GM13977 (cell line): ENCODE results near the gene KRTAP17-1.
"Not testable (repeated sequence)": the region's sequence is repeated elsewhere in the genome, so short reads cannot be mapped to it uniquely, and the experiment has no call there.

ENCODE experiments used
- DNase-seq: peaks from one replicate; pipeline ENCODE4 v3.0.0; 2012; ENCODE audit warnings: low spot score
- in situ Hi-C: fragments of 300-500 bp; cut with MboI; formaldehyde crosslinking; loops from one replicate; pipeline ENCODE4 v1.12.0; 2022; ENCODE audit warnings: low sequenced_read_pairs, low pct_unique_long_range_greater_than_20kb, mixed read lengths, inconsistent platforms; ENCODE audit not compliant: unreplicated experiment
- TF ChIP-seq, protein P1 (sequence below): IDR thresholded peaks from 2 replicates; pipeline ENCODE4 v1.5.1; 2012; ENCODE audit warnings: mild to moderate bottlenecking, control low read depth; ENCODE audit not compliant: insufficient read depth; ENCODE audit errors: extremely low read depth, missing control alignments

The KRTAP17-1 gene, protein sequence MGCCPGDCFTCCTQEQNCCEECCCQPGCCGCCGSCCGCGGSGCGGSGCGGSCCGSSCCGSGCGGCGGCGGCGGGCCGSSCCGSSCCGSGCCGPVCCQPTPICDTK

DNA sequence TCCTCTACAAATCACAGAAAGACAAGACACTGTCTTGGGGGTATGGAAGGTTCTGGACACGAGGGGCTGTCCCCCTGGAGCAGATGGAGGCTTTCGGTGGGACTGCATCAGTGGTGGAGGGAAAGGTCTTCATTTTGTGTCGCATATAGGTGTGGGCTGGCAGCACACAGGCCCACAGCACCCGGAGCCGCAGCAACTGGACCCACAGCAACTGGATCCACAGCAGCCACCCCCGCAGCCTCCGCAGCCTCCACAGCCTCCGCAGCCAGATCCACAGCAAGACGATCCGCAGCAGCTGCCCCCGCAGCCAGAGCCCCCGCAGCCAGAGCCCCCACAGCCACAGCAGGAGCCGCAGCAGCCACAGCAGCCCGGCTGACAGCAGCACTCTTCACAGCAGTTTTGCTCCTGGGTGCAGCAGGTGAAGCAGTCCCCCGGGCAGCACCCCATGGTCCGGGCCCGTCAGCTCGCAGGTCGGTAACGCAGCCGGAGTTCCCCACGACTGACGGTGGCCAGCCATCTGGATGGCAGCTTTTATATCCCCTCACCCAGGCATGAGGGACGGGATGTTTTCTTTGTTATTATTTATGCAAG lies at the start of gene KRTAP17-1:
Gene KRTAP17-1 (minus strand): TSS at position 507 of the 591 bp plus-strand sequence. CDS start 60 bp downstream, at position 447.
- in situ Hi-C loops, result no loop called here
- no peak for DNase-seq
- TF ChIP-seq, protein P1, sequence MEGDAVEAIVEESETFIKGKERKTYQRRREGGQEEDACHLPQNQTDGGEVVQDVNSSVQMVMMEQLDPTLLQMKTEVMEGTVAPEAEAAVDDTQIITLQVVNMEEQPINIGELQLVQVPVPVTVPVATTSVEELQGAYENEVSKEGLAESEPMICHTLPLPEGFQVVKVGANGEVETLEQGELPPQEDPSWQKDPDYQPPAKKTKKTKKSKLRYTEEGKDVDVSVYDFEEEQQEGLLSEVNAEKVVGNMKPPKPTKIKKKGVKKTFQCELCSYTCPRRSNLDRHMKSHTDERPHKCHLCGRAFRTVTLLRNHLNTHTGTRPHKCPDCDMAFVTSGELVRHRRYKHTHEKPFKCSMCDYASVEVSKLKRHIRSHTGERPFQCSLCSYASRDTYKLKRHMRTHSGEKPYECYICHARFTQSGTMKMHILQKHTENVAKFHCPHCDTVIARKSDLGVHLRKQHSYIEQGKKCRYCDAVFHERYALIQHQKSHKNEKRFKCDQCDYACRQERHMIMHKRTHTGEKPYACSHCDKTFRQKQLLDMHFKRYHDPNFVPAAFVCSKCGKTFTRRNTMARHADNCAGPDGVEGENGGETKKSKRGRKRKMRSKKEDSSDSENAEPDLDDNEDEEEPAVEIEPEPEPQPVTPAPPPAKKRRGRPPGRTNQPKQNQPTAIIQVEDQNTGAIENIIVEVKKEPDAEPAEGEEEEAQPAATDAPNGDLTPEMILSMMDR, result no peak

DNA sequence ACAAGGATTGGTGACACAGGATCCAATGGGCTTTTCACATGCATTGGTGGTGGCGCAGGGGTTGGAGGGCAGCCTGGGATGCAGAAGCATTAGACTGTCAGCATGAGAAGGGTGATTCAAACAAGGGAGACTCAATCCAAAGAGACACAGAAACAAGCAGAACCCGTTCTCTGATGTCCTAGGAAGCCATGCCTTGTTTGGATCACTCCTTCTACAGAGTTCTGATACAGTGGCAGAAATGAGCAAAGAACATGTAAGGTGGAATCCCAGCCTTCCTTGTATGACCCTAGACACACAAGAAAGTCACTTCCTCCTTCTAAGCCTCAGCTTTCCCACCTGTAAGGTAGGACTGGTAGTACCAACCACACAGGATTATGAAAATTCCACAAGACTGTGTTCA lies 48.4 kb upstream of the KRTAP17-1 start:
- in situ Hi-C loops, result no loop called here
- TF ChIP-seq, protein P1, result no peak
- DNase-seq, result no peak

DNA sequence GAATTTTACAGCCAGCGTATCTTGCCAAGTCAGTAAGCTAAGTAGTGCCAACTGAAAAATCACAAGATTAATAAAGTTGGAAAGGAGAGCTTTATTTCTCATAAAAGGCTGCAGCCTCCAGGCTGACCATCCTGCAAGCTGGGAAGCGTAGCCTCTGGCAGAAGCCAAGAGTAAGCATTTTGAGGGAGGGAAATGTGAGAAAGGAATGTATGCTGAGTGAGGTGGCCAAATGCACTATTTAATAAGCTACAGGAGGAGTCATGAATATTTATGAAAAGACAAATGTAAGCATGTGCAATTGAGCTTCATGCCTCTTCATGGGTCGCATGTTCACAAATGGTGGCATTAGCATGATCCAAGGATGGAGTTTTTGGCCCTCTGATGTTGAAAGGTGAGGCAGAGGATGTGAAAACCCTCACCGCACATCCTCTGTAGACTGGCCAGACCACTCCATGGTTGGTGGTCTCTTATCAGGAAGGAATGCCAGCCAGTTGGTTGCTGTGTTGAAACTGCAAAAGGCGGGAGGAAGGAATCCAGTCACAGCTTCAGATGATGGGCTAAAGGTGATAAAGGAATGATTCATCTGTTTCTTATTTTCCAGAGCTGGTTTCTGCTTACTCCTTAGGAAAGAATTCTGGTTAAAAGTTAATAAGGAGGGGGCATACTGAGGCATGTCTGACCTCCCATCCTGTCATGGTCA lies 44.9 kb upstream of the KRTAP17-1 start:
- DNase-seq, result no peak
- in situ Hi-C loops, result no loop called here
- TF ChIP-seq, protein P1, result no peak

DNA sequence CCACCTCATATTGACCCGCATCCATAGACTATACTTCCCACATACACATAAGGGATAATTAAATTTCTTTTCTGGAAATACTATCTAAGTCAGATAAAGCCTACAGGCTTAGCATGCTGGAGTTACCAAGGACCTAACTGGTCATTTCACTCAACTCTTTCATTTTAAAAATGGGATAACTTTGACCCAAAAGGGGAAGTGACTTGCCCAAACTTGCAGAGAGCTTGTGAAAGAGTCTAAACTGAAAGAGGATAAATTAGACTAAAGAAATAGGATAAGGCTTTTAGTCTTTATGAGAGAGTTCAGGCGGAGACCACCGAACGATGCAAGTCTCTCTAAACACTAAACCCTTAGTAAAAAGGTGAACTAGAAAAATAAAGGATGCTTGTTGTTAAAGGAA lies 39.0 kb upstream of the KRTAP17-1 start:
- TF ChIP-seq, protein P1, result no peak
- in situ Hi-C loops, result no loop called here
- DNase-seq, result no peak

DNA sequence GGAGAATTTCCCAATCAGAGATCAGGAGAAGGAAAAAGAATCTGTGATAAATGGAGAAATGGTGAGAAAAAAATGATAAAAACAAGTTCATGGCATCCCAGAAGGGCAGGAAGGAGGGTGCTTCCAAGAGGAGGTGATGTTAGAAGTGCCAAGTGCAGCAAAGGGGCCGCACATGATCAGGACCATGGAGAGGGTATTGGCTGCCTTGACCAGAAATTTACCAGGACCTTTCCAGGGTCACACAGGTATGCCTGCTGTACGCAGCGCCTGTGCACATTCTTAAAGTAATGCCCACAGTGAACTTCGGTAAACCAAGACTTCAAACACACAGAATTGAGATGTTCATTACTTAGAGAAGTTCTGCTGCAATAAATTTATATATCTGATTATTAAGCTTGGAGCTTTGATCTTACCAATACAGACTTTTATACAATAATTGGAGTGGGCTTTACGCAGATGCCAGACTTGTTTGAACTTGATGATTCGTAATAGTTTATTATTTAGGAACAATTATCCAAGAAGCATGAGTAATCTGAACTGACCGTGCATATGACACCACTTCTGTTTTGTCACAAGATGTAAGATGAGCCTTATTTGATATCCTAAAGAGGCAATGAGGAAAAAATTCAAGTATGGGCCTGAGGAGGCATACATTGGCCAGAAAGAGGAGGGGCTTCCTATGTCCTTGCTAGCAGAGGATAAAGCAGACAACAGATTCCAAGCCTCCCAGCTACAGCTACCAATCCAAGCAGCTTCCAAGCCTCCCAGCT lies 37.3 kb upstream of the KRTAP17-1 start:
- in situ Hi-C loops, result no loop called here
- DNase-seq, result no peak
- TF ChIP-seq, protein P1, result no peak

DNA sequence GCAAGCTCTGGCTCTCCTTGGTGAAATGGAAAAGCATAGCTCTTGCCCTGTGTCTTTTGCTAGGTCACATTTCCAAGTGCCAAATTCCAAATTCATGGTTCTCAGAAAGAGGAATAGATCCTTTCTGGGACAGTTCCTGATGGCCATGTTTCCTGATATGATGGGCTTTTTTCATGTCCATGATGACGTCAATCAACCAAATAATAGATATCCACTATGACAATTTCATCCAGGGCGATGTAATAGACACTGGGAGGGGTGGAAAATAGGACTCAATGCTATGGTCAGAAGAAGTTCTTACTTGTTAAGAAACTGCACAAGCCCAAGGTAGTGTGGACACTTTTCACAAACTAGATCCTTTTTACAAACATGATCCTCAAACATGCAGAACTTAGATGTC lies 35.7 kb upstream of the KRTAP17-1 start:
- DNase-seq, result no peak
- in situ Hi-C loops, result no loop called here
- TF ChIP-seq, protein P1, result no peak

DNA sequence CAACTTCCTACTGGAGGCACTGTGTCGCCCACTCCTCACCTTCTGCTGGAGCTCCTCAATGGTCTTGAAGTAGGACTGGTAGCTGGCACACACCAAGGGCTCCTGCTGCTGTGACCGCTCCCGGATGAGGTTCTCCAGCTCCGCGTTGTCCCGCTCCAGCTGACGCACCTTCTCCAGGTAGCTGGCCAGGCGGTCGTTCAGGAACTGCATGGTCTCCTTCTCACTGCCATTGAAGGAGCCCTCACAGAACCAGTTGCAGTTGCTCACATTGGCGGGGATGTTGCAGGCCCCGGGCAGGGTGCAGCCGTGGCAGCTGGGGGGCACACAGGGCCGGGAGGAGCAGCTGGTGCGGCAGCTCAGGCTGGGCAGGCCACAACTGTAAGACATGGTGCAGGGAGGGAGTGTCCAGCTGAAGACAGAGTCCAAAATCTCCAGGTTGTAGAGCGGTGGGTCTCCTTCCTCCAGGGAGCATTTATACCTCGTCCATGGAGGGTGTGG lies 34.9 kb upstream of the KRTAP17-1 start, which contains the start of gene KRT33A:
Gene KRT33A (minus strand): TSS at position 448 of the 498 bp plus-strand sequence. CDS start 61 bp downstream, at position 387.
- DNase-seq, in situ Hi-C loops: not testable (repeated sequence)
